ENCODE data around the gene OR51A2.

DNA sequence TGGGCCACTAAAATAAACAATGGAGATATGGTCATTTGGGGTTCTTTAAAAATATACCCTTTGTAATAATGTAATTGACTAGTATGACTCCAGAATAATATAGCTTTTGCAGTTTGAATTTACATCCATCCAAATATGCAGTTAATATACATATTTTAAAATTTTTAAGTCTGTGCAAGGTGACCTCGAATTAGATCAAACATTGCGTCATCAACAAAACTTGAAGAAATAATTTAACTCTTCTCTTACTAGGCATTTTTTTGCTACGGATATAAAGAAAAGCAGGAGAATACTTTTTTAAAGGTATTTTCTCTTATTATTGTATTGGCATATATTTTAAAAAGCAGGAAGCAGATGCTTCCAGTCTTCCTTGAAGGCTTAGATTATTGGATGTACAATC lies 18.8 kb downstream of the OR51A2 start:
- TF ChIP-seq CTCF (IDR thresholded peaks at IDR 0.05; ENCODE audit: low read depth, low read length) (no peak), POLR2A (IDR thresholded peaks at IDR 0.05; ENCODE audit: extremely low read depth, insufficient read length) (no peak), MYC (IDR thresholded peaks at IDR 0.05; ENCODE audit: low read depth, low read length) (no peak), MAX (IDR thresholded peaks at IDR 0.05; ENCODE audit: low read depth, low read length) (no peak)
